Activated CD8-positive, alpha-beta T cell treated with anti-CD3 and anti-CD28 coated beads for 36 hours (primary cell): ENCODE data around the gene ATRIP. TPM values are rescaled to one million over a fixed set of nuclear protein-coding genes. Genes with fewer than 3 reads are reported as not detected.

ENCODE experiments used
- ATAC-seq: fragments of 200-7000 bp; cut with Tn5 transposase; one replicate; pipeline ENCODE4 v1.10.0; 2021; ENCODE audit warnings: mild to moderate bottlenecking, moderate library complexity
- CTCF ChIA-PET: fragments of 350-600 bp; sonication (Branson Sonifier 250); formaldehyde crosslinking; loops from one replicate; lab custom pipeline; 2021; ENCODE audit warnings: antibody characterized with exemption; lab: Charles Lee
- POLR2A ChIA-PET: fragments of 350-600 bp; sonication (Branson Sonifier 250); formaldehyde crosslinking; loops from one replicate; lab custom pipeline; 2021; ENCODE audit warnings: antibody characterized with exemption; lab: Charles Lee
- DNase-seq: peaks from one replicate; pipeline ENCODE4 v3.0.0-alpha.2; 2020
- H3K27ac Mint-ChIP-seq: one replicate; pipeline ENCODE4 v1.8.0; 2021; ENCODE audit warnings: mild to moderate bottlenecking, mixed read lengths
- H3K27me3 Mint-ChIP-seq: one replicate; pipeline ENCODE4 v1.8.0; 2021; ENCODE audit warnings: mixed read lengths
- H3K36me3 Mint-ChIP-seq: one replicate; pipeline ENCODE4 v1.8.0; 2021; ENCODE audit warnings: low read depth, mixed read lengths
- H3K4me1 Mint-ChIP-seq: one replicate; pipeline ENCODE4 v1.8.0; 2021; ENCODE audit warnings: low read depth, mixed read lengths
- H3K4me3 Mint-ChIP-seq: one replicate; pipeline ENCODE4 v1.8.0; 2021; ENCODE audit warnings: mild to moderate bottlenecking, moderate library complexity, mixed read lengths
- H3K9me3 Mint-ChIP-seq: one replicate; pipeline ENCODE4 v1.8.0; 2021; ENCODE audit warnings: mixed read lengths
- CTCF ChIP-seq: fragments of 200-600 bp; IDR thresholded peaks from one replicate; pipeline ENCODE4 v1.8.0; 2022; ENCODE audit warnings: antibody characterized with exemption, mild to moderate bottlenecking
- intact Hi-C: fragments of 100-400 bp; cut with micrococcal nuclease; formaldehyde crosslinking; loops from one replicate; pipeline ENCODE4 v1.10.0; 2022
- total RNA-seq, 2 experiments: library from RNA; stranded (reverse); gene quantifications; one replicate each; pipeline ENCODE4 v1.2.3, GENCODE V29; 2021

The ATRIP gene
- total RNA-seq, 2 experiments from 2014 or later, result 12.4 to 15.0 TPM

DNA sequence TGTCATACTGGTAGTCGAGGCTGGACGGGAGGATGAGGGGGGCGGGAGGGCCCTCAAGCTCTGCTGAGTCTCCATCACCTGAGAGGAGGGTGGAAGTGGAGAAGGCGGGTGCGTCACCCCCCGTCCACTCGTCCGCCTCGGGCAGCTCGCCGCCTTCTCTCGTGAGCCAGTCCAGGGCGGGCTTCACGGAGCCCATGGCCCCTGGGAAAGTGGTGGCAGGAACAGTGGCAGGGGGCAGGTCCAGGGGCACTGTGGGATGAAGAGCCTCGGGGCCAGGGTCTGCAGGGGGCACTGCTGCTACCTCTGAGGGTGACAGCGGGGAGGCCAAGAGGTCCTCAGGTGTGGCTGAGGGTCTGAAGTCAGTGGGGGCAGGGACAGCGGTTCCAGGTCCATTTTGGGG, 26.9 kb upstream of the ATRIP start:
- no peak for DNase-seq
- TF ChIP-seq CTCF, result no peak
- Mint-ChIP-seq H3K27ac (no peak overlapping the region), H3K4me3 (no peak overlapping the region), H3K9me3 (no peaks in the 10 kb centered on the region), H3K4me1 (no peaks in the 10 kb centered on the region), H3K36me3 (no peaks in the 10 kb centered on the region), H3K27me3 (no peaks in the 10 kb centered on the region)
- intact Hi-C loops, result no loop called here
- no peak for ATAC-seq
- ChIA-PET CTCF (interaction anchor here (0.6 to 4.4 kb wide), 3 partner anchors 17 to 38 kb away, joined by 3 to 27 read pairs (median 6); no protein-coding TSS in a partner anchor), POLR2A (interaction anchor here (0.6 kb wide), 1 partner anchor 73 kb away, joined by 3 read pairs; no protein-coding TSS in a partner anchor)

GRCh38 chr3:48420561-48420960, 26.0 kb upstream of the ATRIP start:
- H3K27me3 Mint-ChIP-seq, result no peaks in the 10 kb centered on the region
- no peak for ATAC-seq
- ChIA-PET CTCF (interaction anchor here (4.4 kb wide), 1 partner anchor 16 kb away, joined by 27 read pairs; no protein-coding TSS in a partner anchor), POLR2A (no interaction called here)
- H3K4me3 Mint-ChIP-seq, result no peak overlapping the region
- intact Hi-C loops, result no loop called here
- H3K4me1 Mint-ChIP-seq, result no peaks in the 10 kb centered on the region
- H3K9me3 Mint-ChIP-seq, result no peaks in the 10 kb centered on the region
- no peak overlapping the region for H3K27ac Mint-ChIP-seq
- DNase-seq, result no peak
- no peak for TF ChIP-seq CTCF
- H3K36me3 Mint-ChIP-seq, result no peaks in the 10 kb centered on the region

GRCh38 chr3:48422272-48422671, 24.3 kb upstream of the ATRIP start:
- TF ChIP-seq CTCF, result no peak
- no peaks in the 10 kb centered on the region for H3K36me3 Mint-ChIP-seq
- intact Hi-C loops, result no loop called here
- no peak overlapping the region for H3K27ac Mint-ChIP-seq
- ChIA-PET POLR2A (interaction anchor here (1.0 to 1.5 kb wide), 2 partner anchors 17 to 154 kb away, joined by 3 read pairs; no protein-coding TSS in a partner anchor), CTCF (interaction anchor here (0.8 to 3.4 kb wide), 4 partner anchors 10 to 144 kb away, joined by 3 to 18 read pairs (median 10); no protein-coding TSS in a partner anchor)
- ATAC-seq, result no peak
- peak; percentile 16 for DNase-seq
- H3K4me1 Mint-ChIP-seq, result no peaks in the 10 kb centered on the region
- H3K27me3 Mint-ChIP-seq, result no peaks in the 10 kb centered on the region
- no peak overlapping the region for H3K4me3 Mint-ChIP-seq
- H3K9me3 Mint-ChIP-seq, result no peaks in the 10 kb centered on the region

- DNase-seq, result no peak
- POLR2A ChIA-PET, result interaction anchor here (1.0 to 1.5 kb wide), 2 partner anchors 17 to 155 kb away, joined by 3 read pairs; no protein-coding TSS in a partner anchor
- CTCF ChIA-PET, result interaction anchor here (0.8 to 3.4 kb wide), 4 partner anchors 10 to 145 kb away, joined by 3 to 18 read pairs (median 10); no protein-coding TSS in a partner anchor
Observed at GRCh38 chr3:48422681-48423080, 23.9 kb upstream of the ATRIP start.

More at GRCh38 chr3:48422681-48423080, 23.9 kb upstream of the ATRIP start:
- intact Hi-C loops, result no loop called here
- Mint-ChIP-seq H3K9me3 (no peaks in the 10 kb centered on the region), H3K27ac (no peak overlapping the region), H3K4me1 (no peaks in the 10 kb centered on the region), H3K4me3 (no peak overlapping the region), H3K36me3 (no peaks in the 10 kb centered on the region), H3K27me3 (no peaks in the 10 kb centered on the region)
- ATAC-seq, result no peak
- no peak for TF ChIP-seq CTCF
